Stimulated activated CD4-positive, alpha-beta T cell treated with anti-CD3 and anti-CD28 coated beads, Interleukin-2, amount 100 ng/mL, for 48 hours (primary cell): ENCODE measurements around the gene HLA-DPB1.
"Not testable (repeated sequence)": the region's sequence is repeated elsewhere in the genome, so short reads cannot be mapped to it uniquely, and the experiment has no call there.

ENCODE experiments used
- DNase-seq, 2 donors: peaks; one replicate each; pipeline ENCODE4 v3.0.0-alpha.2; 2020

Gene HLA-DPB1

GRCh38 chr6:33075568-33076405, at the start of gene HLA-DPB1:
Gene HLA-DPB1 (plus strand): TSS chr6:33075990. CDS start chr6:33076042, 52 bp downstream.
- DNase-seq, result no peak

- DNase-seq, result no peak
Measured at GRCh38 chr6:33028220-33028849, 47.5 kb upstream of the HLA-DPB1 start.

- no peak for DNase-seq
Measured at GRCh38 chr6:33029328-33030184, 46.2 kb upstream of the HLA-DPB1 start.

- DNase-seq, result no peak
Measured at GRCh38 chr6:33030245-33030644, 45.5 kb upstream of the HLA-DPB1 start.

GRCh38 chr6:33034554-33034953, 41.2 kb upstream of the HLA-DPB1 start:
- DNase-seq, result no peak

- no peak for DNase-seq
Measured at GRCh38 chr6:33036535-33036934, 39.3 kb upstream of the HLA-DPB1 start.

- DNase-seq, result no peak
Measured at GRCh38 chr6:33040157-33040556, 35.6 kb upstream of the HLA-DPB1 start.

- no peak for DNase-seq
Measured at GRCh38 chr6:33049323-33050013, 26.3 kb upstream of the HLA-DPB1 start.

GRCh38 chr6:33050014-33050810, 25.6 kb upstream of the HLA-DPB1 start:
- no peak for DNase-seq

- no peak for DNase-seq
Measured at GRCh38 chr6:33052627-33053026, 23.2 kb upstream of the HLA-DPB1 start.

- DNase-seq, result no peak
Measured at GRCh38 chr6:33053230-33053629, 22.6 kb upstream of the HLA-DPB1 start.

- no peak for DNase-seq
Measured at GRCh38 chr6:33057222-33058150, 18.3 kb upstream of the HLA-DPB1 start.

- DNase-seq, result no peak
Measured at GRCh38 chr6:33061987-33062386, 13.8 kb upstream of the HLA-DPB1 start.

- DNase-seq, result not testable (repeated sequence)
Measured at GRCh38 chr6:33063435-33063834, 12.4 kb upstream of the HLA-DPB1 start.

- DNase-seq, result no peak
Measured at GRCh38 chr6:33064723-33065122, 11.1 kb upstream of the HLA-DPB1 start.

- DNase-seq, result no peak
Measured at GRCh38 chr6:33065312-33065711, 10.5 kb upstream of the HLA-DPB1 start.

GRCh38 chr6:33066917-33067521, 8.8 kb upstream of the HLA-DPB1 start:
- DNase-seq, result no peak

- no peak for DNase-seq
Measured at GRCh38 chr6:33069021-33069738, 6.6 kb upstream of the HLA-DPB1 start.

- DNase-seq, result no peak
Measured at GRCh38 chr6:33070909-33071308, 4.9 kb upstream of the HLA-DPB1 start.

- no peak for DNase-seq
Measured at GRCh38 chr6:33071569-33071968, 4.2 kb upstream of the HLA-DPB1 start.
